HEK293 (cell line): ENCODE results near the gene RXYLT1.

Source experiments
- CTCF ChIA-PET: fragments of 350-600 bp; formaldehyde crosslinking; extraction: SDS; loops from one replicate; lab custom pipeline; 2021; ENCODE audit warnings: antibody characterized with exemption; lab: Yijun Ruan, JAX
- POLR2A ChIA-PET: fragments of 300-600 bp; formaldehyde crosslinking; extraction: SDS; loops from one replicate; lab custom pipeline; 2020; ENCODE audit warnings: antibody characterized with exemption, inconsistent platforms; lab: Yijun Ruan, JAX
- H3K27ac ChIP-seq: fragments of 200-500 bp; sonication (Bioruptor generic); 2 replicates; pipeline ENCODE4 v1.5.1; 2014; ENCODE audit warnings: low read depth, low read length, control low read depth, inconsistent platforms; ENCODE audit errors: extremely low read depth
- H3K36me3 ChIP-seq, 2 experiments: fragments of 200-500 bp in 1 of 2; sonication (Bioruptor generic) in 1 of 2; 1 replicate in 1 of 2; 2 replicates in 1 of 2; pipeline ENCODE4 v1.5.1; 2014 to 2017; ENCODE audit warnings: inconsistent platforms in 2 of 2, low read length in 2 of 2; ENCODE audit not compliant: control insufficient read depth in 2 of 2, insufficient read depth in 1 of 2
- H3K4me1 ChIP-seq: fragments of 200-500 bp; sonication (Bioruptor generic); 2 replicates; pipeline ENCODE4 v1.5.1; 2014; ENCODE audit warnings: mild to moderate bottlenecking, low read length, inconsistent platforms; ENCODE audit not compliant: control insufficient read depth, insufficient read depth
- H3K4me3 ChIP-seq: 2 replicates; pipeline ENCODE4 v1.5.1; 2011; ENCODE audit warnings: low read depth, mild to moderate bottlenecking, control low read depth, low read length, moderate library complexity
- H3K9me3 ChIP-seq: fragments of 200-500 bp; sonication (Bioruptor generic); 2 replicates; pipeline ENCODE4 v1.5.1; 2014; ENCODE audit warnings: low read depth, low read length, inconsistent platforms; ENCODE audit not compliant: control insufficient read depth, insufficient read depth
- IKZF3 ChIP-seq: fragments of 450-650 bp; IDR thresholded peaks from 2 replicates; pipeline ENCODE4 v1.5.0; 2018; ENCODE audit warnings: missing biosample characterization, mild to moderate bottlenecking, missing genetic modification characterization, moderate library complexity
- KLF10 ChIP-seq: fragments of 450-650 bp; IDR thresholded peaks from 2 replicates; pipeline ENCODE4 v1.5.1; 2018; ENCODE audit warnings: missing biosample characterization, mild to moderate bottlenecking, missing genetic modification characterization
- YY2 ChIP-seq: fragments of 450-650 bp; formaldehyde crosslinking; IDR thresholded peaks from 2 replicates; pipeline ENCODE4 v1.5.1; 2016; ENCODE audit warnings: missing biosample characterization, missing genetic modification characterization
- ZBTB17 ChIP-seq: fragments of 450-650 bp; formaldehyde crosslinking; IDR thresholded peaks from 2 replicates; pipeline ENCODE4 v1.5.1; 2016; ENCODE audit warnings: missing biosample characterization, missing genetic modification characterization
- ZEB2 ChIP-seq: fragments of 450-650 bp; formaldehyde crosslinking; IDR thresholded peaks from 2 replicates; pipeline ENCODE4 v1.5.1; 2016; ENCODE audit warnings: missing biosample characterization, missing genetic modification characterization
- ZNF202 ChIP-seq: fragments of 450-650 bp; formaldehyde crosslinking; IDR thresholded peaks from 2 replicates; pipeline ENCODE4 v1.5.1; 2016; ENCODE audit warnings: missing biosample characterization, missing genetic modification characterization, borderline replicate concordance
- ZNF341 ChIP-seq: fragments of 450-650 bp; formaldehyde crosslinking; IDR thresholded peaks from 2 replicates; pipeline ENCODE4; 2016; ENCODE audit warnings: low read depth, missing biosample characterization, missing genetic modification characterization
- ZNF366 ChIP-seq: fragments of 450-650 bp; formaldehyde crosslinking; conservative IDR thresholded peaks from 2 replicates; pipeline ENCODE4 v1.5.1; 2016; ENCODE audit warnings: missing biosample characterization, missing genetic modification characterization
- ZNF555 ChIP-seq: fragments of 450-650 bp; formaldehyde crosslinking; conservative IDR thresholded peaks from 2 replicates; pipeline ENCODE4 v1.5.1; 2017; ENCODE audit warnings: missing biosample characterization, mild to moderate bottlenecking, missing genetic modification characterization, inconsistent platforms
- ZNF777 ChIP-seq: fragments of 450-650 bp; formaldehyde crosslinking; IDR thresholded peaks from 2 replicates; pipeline ENCODE4 v1.5.1; 2017; ENCODE audit warnings: missing biosample characterization, missing genetic modification characterization, borderline replicate concordance
- ZNF791 ChIP-seq: fragments of 450-650 bp; formaldehyde crosslinking; IDR thresholded peaks from 2 replicates; pipeline ENCODE4 v1.5.1; 2016; ENCODE audit warnings: missing biosample characterization, missing genetic modification characterization
- TF ChIP-seq, protein P1 (sequence below): fragments of 450-650 bp; formaldehyde crosslinking; IDR thresholded peaks from 2 replicates; pipeline ENCODE4 v1.5.1; 2016; ENCODE audit warnings: missing biosample characterization, missing genetic modification characterization
- TF ChIP-seq, protein P2 (sequence below): fragments of 450-650 bp; formaldehyde crosslinking; IDR thresholded peaks from 2 replicates; pipeline ENCODE4 v1.5.1; 2016; ENCODE audit warnings: missing biosample characterization, missing genetic modification characterization
- TF ChIP-seq, protein P3 (sequence below): sonication (generic); formaldehyde crosslinking; IDR thresholded peaks from 2 replicates; pipeline ENCODE4 v1.8.1; 2022; ENCODE audit warnings: mild to moderate bottlenecking, moderate library complexity, missing genetic modification reagents
- TF ChIP-seq, protein P4 (sequence below): fragments of 450-650 bp; formaldehyde crosslinking; IDR thresholded peaks from 2 replicates; pipeline ENCODE4 v1.5.1; 2016; ENCODE audit warnings: missing biosample characterization, missing genetic modification characterization
- TF ChIP-seq, protein P5 (sequence below): fragments of 450-650 bp; IDR thresholded peaks from 2 replicates; pipeline ENCODE4 v1.5.1; 2018; ENCODE audit warnings: missing biosample characterization, missing genetic modification characterization
- TF ChIP-seq, protein P6 (sequence below): fragments of 450-650 bp; formaldehyde crosslinking; IDR thresholded peaks from 2 replicates; pipeline ENCODE4 v1.5.1; 2016; ENCODE audit warnings: missing biosample characterization, missing genetic modification characterization
- TF ChIP-seq, protein P7 (sequence below): fragments of 450-650 bp; formaldehyde crosslinking; IDR thresholded peaks from 2 replicates; pipeline ENCODE4 v1.5.1; 2016; ENCODE audit warnings: missing biosample characterization, missing genetic modification characterization, borderline replicate concordance

RXYLT1 gene

DNA sequence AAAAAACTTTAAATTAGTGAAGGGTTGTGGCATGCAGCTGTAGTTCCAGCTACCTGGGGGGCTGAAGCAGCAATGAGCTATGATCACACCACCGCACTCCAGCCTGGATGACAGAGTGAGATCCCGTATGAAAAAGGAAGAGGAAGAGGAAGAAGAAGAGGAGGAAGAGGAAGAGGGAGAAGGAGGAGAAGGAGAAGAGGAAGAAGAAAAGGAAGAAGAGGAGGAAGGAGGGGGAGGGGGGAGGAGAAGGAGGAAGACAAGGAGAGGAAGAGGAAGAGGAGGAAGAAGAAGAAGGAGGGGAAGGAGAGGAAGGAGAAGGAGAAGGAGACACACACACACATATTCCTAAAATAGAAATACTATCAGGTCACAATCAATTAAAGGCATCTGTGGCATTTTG is 32.0 kb downstream of the RXYLT1 start:
- CTCF ChIA-PET = interaction anchor here (0.6 to 1.9 kb wide), 3 partner anchors 9 to 587 kb away, joined by 3 to 7 read pairs (median 6); no protein-coding TSS in a partner anchor
- TF ChIP-seq, protein P1, sequence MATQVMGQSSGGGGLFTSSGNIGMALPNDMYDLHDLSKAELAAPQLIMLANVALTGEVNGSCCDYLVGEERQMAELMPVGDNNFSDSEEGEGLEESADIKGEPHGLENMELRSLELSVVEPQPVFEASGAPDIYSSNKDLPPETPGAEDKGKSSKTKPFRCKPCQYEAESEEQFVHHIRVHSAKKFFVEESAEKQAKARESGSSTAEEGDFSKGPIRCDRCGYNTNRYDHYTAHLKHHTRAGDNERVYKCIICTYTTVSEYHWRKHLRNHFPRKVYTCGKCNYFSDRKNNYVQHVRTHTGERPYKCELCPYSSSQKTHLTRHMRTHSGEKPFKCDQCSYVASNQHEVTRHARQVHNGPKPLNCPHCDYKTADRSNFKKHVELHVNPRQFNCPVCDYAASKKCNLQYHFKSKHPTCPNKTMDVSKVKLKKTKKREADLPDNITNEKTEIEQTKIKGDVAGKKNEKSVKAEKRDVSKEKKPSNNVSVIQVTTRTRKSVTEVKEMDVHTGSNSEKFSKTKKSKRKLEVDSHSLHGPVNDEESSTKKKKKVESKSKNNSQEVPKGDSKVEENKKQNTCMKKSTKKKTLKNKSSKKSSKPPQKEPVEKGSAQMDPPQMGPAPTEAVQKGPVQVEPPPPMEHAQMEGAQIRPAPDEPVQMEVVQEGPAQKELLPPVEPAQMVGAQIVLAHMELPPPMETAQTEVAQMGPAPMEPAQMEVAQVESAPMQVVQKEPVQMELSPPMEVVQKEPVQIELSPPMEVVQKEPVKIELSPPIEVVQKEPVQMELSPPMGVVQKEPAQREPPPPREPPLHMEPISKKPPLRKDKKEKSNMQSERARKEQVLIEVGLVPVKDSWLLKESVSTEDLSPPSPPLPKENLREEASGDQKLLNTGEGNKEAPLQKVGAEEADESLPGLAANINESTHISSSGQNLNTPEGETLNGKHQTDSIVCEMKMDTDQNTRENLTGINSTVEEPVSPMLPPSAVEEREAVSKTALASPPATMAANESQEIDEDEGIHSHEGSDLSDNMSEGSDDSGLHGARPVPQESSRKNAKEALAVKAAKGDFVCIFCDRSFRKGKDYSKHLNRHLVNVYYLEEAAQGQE (tag by site-specific recombination) = no peak
- TF ChIP-seq, protein P2, sequence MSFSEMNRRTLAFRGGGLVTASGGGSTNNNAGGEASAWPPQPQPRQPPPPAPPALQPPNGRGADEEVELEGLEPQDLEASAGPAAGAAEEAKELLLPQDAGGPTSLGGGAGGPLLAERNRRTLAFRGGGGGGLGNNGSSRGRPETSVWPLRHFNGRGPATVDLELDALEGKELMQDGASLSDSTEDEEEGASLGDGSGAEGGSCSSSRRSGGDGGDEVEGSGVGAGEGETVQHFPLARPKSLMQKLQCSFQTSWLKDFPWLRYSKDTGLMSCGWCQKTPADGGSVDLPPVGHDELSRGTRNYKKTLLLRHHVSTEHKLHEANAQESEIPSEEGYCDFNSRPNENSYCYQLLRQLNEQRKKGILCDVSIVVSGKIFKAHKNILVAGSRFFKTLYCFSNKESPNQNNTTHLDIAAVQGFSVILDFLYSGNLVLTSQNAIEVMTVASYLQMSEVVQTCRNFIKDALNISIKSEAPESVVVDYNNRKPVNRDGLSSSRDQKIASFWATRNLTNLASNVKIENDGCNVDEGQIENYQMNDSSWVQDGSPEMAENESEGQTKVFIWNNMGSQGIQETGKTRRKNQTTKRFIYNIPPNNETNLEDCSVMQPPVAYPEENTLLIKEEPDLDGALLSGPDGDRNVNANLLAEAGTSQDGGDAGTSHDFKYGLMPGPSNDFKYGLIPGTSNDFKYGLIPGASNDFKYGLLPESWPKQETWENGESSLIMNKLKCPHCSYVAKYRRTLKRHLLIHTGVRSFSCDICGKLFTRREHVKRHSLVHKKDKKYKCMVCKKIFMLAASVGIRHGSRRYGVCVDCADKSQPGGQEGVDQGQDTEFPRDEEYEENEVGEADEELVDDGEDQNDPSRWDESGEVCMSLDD (tag by site-specific recombination) = no peak
- no peak for TF ChIP-seq ZNF341 (tag by site-specific recombination)
- TF ChIP-seq, protein P3, sequence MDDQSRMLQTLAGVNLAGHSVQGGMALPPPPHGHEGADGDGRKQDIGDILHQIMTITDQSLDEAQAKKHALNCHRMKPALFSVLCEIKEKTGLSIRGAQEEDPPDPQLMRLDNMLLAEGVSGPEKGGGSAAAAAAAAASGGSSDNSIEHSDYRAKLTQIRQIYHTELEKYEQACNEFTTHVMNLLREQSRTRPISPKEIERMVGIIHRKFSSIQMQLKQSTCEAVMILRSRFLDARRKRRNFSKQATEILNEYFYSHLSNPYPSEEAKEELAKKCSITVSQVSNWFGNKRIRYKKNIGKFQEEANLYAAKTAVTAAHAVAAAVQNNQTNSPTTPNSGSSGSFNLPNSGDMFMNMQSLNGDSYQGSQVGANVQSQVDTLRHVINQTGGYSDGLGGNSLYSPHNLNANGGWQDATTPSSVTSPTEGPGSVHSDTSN (CRISPR knock-in tag) = no peak
- TF ChIP-seq ZNF791 (tag by site-specific recombination) = no peak
- no peak for TF ChIP-seq YY2 (tag by site-specific recombination)
- no peak for TF ChIP-seq IKZF3 (tag by site-specific recombination)
- TF ChIP-seq ZBTB17 = no peak
- TF ChIP-seq ZNF366 = 0 out of 2 replicates have a peak, but pooled peaks have one; percentile 28
- TF ChIP-seq, protein P4, sequence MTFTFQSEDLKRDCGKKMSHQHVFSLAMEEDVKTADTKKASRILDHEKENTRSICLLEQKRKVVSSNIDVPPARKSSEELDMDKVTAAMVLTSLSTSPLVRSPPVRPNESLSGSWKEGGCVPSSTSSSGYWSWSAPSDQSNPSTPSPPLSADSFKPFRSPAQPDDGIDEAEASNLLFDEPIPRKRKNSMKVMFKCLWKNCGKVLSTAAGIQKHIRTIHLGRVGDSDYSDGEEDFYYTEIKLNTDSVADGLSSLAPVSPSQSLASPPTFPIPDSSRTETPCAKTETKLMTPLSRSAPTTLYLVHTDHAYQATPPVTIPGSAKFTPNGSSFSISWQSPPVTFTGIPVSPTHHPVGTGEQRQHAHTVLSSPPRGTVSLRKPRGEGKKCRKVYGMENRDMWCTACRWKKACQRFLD (tag by site-specific recombination) = no peak
- TF ChIP-seq, protein P5, sequence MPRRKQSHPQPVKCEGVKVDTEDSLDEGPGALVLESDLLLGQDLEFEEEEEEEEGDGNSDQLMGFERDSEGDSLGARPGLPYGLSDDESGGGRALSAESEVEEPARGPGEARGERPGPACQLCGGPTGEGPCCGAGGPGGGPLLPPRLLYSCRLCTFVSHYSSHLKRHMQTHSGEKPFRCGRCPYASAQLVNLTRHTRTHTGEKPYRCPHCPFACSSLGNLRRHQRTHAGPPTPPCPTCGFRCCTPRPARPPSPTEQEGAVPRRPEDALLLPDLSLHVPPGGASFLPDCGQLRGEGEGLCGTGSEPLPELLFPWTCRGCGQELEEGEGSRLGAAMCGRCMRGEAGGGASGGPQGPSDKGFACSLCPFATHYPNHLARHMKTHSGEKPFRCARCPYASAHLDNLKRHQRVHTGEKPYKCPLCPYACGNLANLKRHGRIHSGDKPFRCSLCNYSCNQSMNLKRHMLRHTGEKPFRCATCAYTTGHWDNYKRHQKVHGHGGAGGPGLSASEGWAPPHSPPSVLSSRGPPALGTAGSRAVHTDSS = peak; percentile 95
- TF ChIP-seq ZNF555 (tag by site-specific recombination) = no peak
- TF ChIP-seq ZEB2 (tag by site-specific recombination) = no peak
- TF ChIP-seq, all 188 proteins: peak for 2
- no peaks in the 10 kb centered on the region for H3K4me1 ChIP-seq
- peaks cover 4 to 12% of the 10 kb centered on the region in 2 experiments for H3K36me3 ChIP-seq
- no peak overlapping the region for H3K4me3 ChIP-seq
- POLR2A ChIA-PET = no interaction called here
- no peaks in the 10 kb centered on the region for H3K9me3 ChIP-seq
- H3K27ac ChIP-seq = no peak overlapping the region

DNA sequence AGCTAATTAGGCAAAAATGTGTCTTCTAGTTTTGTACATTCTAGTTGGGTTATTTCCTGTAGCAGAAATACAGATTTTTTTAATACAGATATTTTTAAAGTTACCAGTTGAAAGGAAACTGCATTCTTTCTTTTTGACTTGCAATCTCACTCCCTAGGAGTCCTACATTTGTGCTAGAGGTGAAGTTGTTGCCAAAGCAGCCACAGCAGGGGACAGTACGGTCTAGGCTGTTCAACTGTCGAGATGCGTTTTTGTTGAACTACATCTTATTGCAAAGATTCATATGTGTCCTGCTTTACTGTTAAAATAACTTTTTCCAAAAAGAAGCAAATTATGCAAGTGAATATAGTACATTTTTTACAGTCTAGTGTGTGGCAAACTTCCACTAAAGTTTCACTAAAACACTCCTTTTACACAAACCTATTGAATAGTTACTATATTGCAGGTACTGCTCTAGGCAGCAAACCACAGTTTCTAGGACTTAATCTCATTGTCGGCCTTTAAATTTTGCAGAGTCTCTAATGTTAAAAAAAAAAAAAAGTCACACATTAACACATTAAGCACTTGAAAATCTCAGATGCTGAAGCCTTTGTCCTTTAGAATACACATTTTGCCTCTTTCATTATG is 34.5 kb downstream of the RXYLT1 start:
- POLR2A ChIA-PET = no interaction called here
- TF ChIP-seq ZNF202 (tag by site-specific recombination) (no peak), KLF10 (no peak), ZNF777 (tag by site-specific recombination) (no peak)
- TF ChIP-seq, protein P6, sequence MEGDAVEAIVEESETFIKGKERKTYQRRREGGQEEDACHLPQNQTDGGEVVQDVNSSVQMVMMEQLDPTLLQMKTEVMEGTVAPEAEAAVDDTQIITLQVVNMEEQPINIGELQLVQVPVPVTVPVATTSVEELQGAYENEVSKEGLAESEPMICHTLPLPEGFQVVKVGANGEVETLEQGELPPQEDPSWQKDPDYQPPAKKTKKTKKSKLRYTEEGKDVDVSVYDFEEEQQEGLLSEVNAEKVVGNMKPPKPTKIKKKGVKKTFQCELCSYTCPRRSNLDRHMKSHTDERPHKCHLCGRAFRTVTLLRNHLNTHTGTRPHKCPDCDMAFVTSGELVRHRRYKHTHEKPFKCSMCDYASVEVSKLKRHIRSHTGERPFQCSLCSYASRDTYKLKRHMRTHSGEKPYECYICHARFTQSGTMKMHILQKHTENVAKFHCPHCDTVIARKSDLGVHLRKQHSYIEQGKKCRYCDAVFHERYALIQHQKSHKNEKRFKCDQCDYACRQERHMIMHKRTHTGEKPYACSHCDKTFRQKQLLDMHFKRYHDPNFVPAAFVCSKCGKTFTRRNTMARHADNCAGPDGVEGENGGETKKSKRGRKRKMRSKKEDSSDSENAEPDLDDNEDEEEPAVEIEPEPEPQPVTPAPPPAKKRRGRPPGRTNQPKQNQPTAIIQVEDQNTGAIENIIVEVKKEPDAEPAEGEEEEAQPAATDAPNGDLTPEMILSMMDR (tag by site-specific recombination) = no peak
- TF ChIP-seq, protein P7, sequence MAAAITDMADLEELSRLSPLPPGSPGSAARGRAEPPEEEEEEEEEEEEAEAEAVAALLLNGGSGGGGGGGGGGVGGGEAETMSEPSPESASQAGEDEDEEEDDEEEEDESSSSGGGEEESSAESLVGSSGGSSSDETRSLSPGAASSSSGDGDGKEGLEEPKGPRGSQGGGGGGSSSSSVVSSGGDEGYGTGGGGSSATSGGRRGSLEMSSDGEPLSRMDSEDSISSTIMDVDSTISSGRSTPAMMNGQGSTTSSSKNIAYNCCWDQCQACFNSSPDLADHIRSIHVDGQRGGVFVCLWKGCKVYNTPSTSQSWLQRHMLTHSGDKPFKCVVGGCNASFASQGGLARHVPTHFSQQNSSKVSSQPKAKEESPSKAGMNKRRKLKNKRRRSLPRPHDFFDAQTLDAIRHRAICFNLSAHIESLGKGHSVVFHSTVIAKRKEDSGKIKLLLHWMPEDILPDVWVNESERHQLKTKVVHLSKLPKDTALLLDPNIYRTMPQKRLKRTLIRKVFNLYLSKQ (tag by site-specific recombination) = no peak

More for the DNA sequence above, 34.5 kb downstream of the RXYLT1 start:
- no peak overlapping the region for H3K27ac ChIP-seq
- CTCF ChIA-PET = interaction anchor here (0.5 to 1.4 kb wide), 3 partner anchors 12 to 442 kb away, joined by 4 to 5 read pairs (median 5); no protein-coding TSS in a partner anchor
- peaks cover 0 to 4% of the 10 kb centered on the region in 2 experiments; a peak in 1 of 3 replicates for H3K36me3 ChIP-seq
- no peak overlapping the region for H3K4me3 ChIP-seq
- no peaks in the 10 kb centered on the region for H3K9me3 ChIP-seq
- no peaks in the 10 kb centered on the region for H3K4me1 ChIP-seq
